Panc1 (cell line): ENCODE data around the gene CYSTM1. TPM values are rescaled to one million over a fixed set of nuclear protein-coding genes. Genes with fewer than 3 reads are reported as not detected.

ENCODE experiments used
- ATAC-seq: fragments of 200-7000 bp; cut with Tn5 transposase; 2 replicates; pipeline ENCODE4 v1.9.1; 2020; ENCODE audit warnings: mild to moderate bottlenecking, moderate library complexity
- BruUV-seq: library from RNA; stranded (reverse); fragments of 400-500 nt; replicated peaks from 2 replicates; lab custom pipeline; 2021; lab: Mats Ljungman, UMichigan
- CTCF ChIA-PET: fragments of 300-600 bp; sonication (Branson Sonifier 250); formaldehyde crosslinking; loops from one replicate; lab custom pipeline; 2022; ENCODE audit warnings: antibody characterized with exemption; lab: Charles Lee
- POLR2A ChIA-PET: fragments of 300-600 bp; sonication (Branson Sonifier 250); formaldehyde crosslinking; loops from one replicate; lab custom pipeline; 2022; ENCODE audit warnings: antibody characterized with exemption; lab: Charles Lee
- DNase-seq: peaks from one replicate; pipeline ENCODE4 v3.0.0-alpha.2; 2010; ENCODE audit warnings: low read depth, low spot score
- H3K27ac ChIP-seq: 2 replicates; pipeline ENCODE4 v1.5.1; 2011; ENCODE audit warnings: mild to moderate bottlenecking, low read length, inconsistent platforms
- H3K27me3 ChIP-seq: fragments of 200-500 bp; sonication (Bioruptor generic); 2 replicates; pipeline ENCODE4 v1.6.0; 2014; ENCODE audit warnings: low read length, inconsistent platforms; ENCODE audit not compliant: control insufficient read depth, insufficient read depth
- H3K36me3 ChIP-seq: fragments of 200-500 bp; sonication (Bioruptor generic); 2 replicates; pipeline ENCODE4 v1.5.1; 2014; ENCODE audit warnings: inconsistent platforms, mild to moderate bottlenecking, low read length, moderate library complexity; ENCODE audit not compliant: control insufficient read depth, insufficient read depth
- H3K4me1 ChIP-seq: 2 replicates; pipeline ENCODE4 v1.5.1; 2011; ENCODE audit warnings: inconsistent platforms, mild to moderate bottlenecking, low read length, moderate library complexity; ENCODE audit not compliant: control insufficient read depth, insufficient read depth
- H3K4me3 ChIP-seq, 2 experiments: 2 replicates each; pipeline ENCODE4 v1.5.1; 2011 to 2012; ENCODE audit warnings: low read depth in 2 of 2, low read length in 2 of 2, mild to moderate bottlenecking in 2 of 2, inconsistent platforms in 1 of 2, moderate library complexity in 1 of 2
- H3K9me3 ChIP-seq: fragments of 200-500 bp; sonication (Bioruptor generic); 2 replicates; pipeline ENCODE4 v1.5.1; 2014; ENCODE audit warnings: low read depth, mild to moderate bottlenecking, inconsistent platforms, low read length, moderate library complexity; ENCODE audit not compliant: control insufficient read depth, insufficient read depth
- POLR2AphosphoS5 ChIP-seq: IDR thresholded peaks from 2 replicates; pipeline ENCODE4 v1.6.1; 2012; ENCODE audit warnings: mild to moderate bottlenecking, low read depth, low read length, moderate library complexity
- SIN3A ChIP-seq: IDR thresholded peaks from 2 replicates; pipeline ENCODE4 v1.6.1; 2012; ENCODE audit warnings: low read depth, mild to moderate bottlenecking, low read length, moderate library complexity, borderline replicate concordance; ENCODE audit not compliant: insufficient read depth
- TCF7L2 ChIP-seq: IDR thresholded peaks from 2 replicates; pipeline ENCODE4 v1.6.1; 2011; ENCODE audit warnings: mild to moderate bottlenecking, low read depth, low read length, inconsistent platforms
- in situ Hi-C: cut with HindIII; loops from 2 replicates; pipeline ENCODE4 v1.10.0; 2016; ENCODE audit warnings: low sequenced_read_pairs, low pct_unique_long_range_greater_than_20kb
- intact Hi-C: fragments of 100-400 bp; cut with micrococcal nuclease; formaldehyde crosslinking; loops from one replicate; pipeline ENCODE4 v1.10.0; 2022; ENCODE audit not compliant: unreplicated experiment
- total RNA-seq: library from RNA; stranded (reverse); gene quantifications from one replicate; pipeline ENCODE4 v1.2.1, GENCODE V29; 2021; ENCODE audit not compliant: unreplicated experiment
- TF ChIP-seq, protein P1 (sequence below): fragments of 450-650 bp; IDR thresholded peaks from 2 replicates; pipeline ENCODE4 v1.5.1; 2017; ENCODE audit warnings: mild to moderate bottlenecking
- TF ChIP-seq, protein P2 (sequence below), 2 experiments: IDR thresholded peaks; 2 replicates each; pipeline ENCODE4 v1.6.1; 2011 to 2012; ENCODE audit warnings: low read depth in 2 of 2, control low read depth in 1 of 2, low read length in 1 of 2, mild to moderate bottlenecking in 1 of 2, moderate library complexity in 1 of 2; ENCODE audit not compliant: insufficient read depth in 1 of 2

CYSTM1 gene
- total RNA-seq, 1 experiment from 2014 or later, result 126 TPM

DNA sequence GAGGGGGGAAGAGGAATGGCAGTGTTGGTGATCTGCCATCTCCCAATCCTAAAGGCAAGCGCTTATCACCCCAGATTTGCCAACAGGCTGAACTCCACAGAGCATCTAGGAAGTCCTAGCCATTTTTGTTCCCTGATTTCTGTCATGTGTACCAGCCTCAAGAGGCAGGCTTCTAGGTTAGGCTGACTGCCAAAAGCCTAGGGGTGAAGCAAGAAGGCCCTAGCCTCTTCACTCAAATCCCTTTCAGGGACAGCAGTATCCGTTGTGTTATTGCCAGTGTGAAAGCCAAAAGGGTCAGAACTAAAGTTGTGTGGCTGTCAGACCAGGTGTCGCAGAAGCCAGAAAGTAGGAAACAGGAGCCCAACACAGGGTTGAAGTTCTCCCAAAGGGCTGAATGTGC, 34.6 kb upstream of the CYSTM1 start:
- no peak overlapping the region for H3K27ac ChIP-seq
- no TSS peak for BruUV-seq
- H3K9me3 ChIP-seq, result no peaks in the 10 kb centered on the region
- intact Hi-C loops, result no loop called here
- ChIA-PET POLR2A (no interaction called here), CTCF (no interaction called here)
- ATAC-seq (no peak), DNase-seq (no peak)
- no peak overlapping the region for H3K4me3 ChIP-seq
- H3K27me3 ChIP-seq, result no peaks in the 10 kb centered on the region
- H3K36me3 ChIP-seq, result no peaks in the 10 kb centered on the region
- TF ChIP-seq, protein P1, sequence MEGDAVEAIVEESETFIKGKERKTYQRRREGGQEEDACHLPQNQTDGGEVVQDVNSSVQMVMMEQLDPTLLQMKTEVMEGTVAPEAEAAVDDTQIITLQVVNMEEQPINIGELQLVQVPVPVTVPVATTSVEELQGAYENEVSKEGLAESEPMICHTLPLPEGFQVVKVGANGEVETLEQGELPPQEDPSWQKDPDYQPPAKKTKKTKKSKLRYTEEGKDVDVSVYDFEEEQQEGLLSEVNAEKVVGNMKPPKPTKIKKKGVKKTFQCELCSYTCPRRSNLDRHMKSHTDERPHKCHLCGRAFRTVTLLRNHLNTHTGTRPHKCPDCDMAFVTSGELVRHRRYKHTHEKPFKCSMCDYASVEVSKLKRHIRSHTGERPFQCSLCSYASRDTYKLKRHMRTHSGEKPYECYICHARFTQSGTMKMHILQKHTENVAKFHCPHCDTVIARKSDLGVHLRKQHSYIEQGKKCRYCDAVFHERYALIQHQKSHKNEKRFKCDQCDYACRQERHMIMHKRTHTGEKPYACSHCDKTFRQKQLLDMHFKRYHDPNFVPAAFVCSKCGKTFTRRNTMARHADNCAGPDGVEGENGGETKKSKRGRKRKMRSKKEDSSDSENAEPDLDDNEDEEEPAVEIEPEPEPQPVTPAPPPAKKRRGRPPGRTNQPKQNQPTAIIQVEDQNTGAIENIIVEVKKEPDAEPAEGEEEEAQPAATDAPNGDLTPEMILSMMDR, result no peak
- no peak for TF ChIP-seq SIN3A
- TF ChIP-seq, protein P2, sequence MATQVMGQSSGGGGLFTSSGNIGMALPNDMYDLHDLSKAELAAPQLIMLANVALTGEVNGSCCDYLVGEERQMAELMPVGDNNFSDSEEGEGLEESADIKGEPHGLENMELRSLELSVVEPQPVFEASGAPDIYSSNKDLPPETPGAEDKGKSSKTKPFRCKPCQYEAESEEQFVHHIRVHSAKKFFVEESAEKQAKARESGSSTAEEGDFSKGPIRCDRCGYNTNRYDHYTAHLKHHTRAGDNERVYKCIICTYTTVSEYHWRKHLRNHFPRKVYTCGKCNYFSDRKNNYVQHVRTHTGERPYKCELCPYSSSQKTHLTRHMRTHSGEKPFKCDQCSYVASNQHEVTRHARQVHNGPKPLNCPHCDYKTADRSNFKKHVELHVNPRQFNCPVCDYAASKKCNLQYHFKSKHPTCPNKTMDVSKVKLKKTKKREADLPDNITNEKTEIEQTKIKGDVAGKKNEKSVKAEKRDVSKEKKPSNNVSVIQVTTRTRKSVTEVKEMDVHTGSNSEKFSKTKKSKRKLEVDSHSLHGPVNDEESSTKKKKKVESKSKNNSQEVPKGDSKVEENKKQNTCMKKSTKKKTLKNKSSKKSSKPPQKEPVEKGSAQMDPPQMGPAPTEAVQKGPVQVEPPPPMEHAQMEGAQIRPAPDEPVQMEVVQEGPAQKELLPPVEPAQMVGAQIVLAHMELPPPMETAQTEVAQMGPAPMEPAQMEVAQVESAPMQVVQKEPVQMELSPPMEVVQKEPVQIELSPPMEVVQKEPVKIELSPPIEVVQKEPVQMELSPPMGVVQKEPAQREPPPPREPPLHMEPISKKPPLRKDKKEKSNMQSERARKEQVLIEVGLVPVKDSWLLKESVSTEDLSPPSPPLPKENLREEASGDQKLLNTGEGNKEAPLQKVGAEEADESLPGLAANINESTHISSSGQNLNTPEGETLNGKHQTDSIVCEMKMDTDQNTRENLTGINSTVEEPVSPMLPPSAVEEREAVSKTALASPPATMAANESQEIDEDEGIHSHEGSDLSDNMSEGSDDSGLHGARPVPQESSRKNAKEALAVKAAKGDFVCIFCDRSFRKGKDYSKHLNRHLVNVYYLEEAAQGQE (IDR thresholded peaks at IDR 0.05; ENCODE audit: insufficient read depth in 1 of 2, low read depth in 2 of 2, low read length in 1 of 2), result no peak
- TF ChIP-seq TCF7L2, result no peak
- TF ChIP-seq POLR2AphosphoS5, result no peak
- peaks cover 4% of the 10 kb centered on the region; the same call in 1 of the 2 replicates for H3K4me1 ChIP-seq
- in situ Hi-C loops, result no loop called here

DNA sequence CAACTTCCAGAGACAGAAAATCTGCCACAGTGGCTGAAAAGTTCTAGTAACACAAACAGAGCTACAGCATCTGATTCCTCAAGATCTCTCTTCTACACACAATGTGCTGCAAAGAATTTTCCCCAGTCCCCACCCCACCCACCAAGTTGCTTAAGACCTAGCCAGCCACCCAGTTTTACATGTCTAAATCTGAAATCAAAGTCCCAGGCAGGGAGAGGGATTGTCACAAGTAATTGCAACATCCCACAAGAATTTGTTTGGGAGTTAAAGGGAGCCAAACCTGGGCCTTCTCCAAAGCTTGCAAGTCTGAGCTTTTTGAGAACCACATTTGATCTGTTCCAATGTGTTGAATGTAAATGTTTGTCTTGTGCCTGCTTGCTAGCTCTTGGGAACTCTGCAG, 33.7 kb upstream of the CYSTM1 start:
- BruUV-seq, result no TSS peak
- no peak overlapping the region for H3K27ac ChIP-seq
- no peaks in the 10 kb centered on the region for H3K27me3 ChIP-seq
- H3K36me3 ChIP-seq, result no peaks in the 10 kb centered on the region
- no peak overlapping the region for H3K4me3 ChIP-seq
- in situ Hi-C loops, result no loop called here
- ChIA-PET CTCF (no interaction called here), POLR2A (no interaction called here)
- no peak for ATAC-seq
- intact Hi-C loops, result no loop called here
- no peak for DNase-seq
- no peaks in the 10 kb centered on the region for H3K9me3 ChIP-seq
- TF ChIP-seq POLR2AphosphoS5, result no peak
- no peak for TF ChIP-seq TCF7L2
- TF ChIP-seq, protein P1, result no peak
- TF ChIP-seq, protein P2 (IDR thresholded peaks at IDR 0.05; ENCODE audit: insufficient read depth in 1 of 2, low read depth in 2 of 2, low read length in 1 of 2), result no peak
- no peak for TF ChIP-seq SIN3A
- H3K4me1 ChIP-seq, result peaks cover 5% of the 10 kb centered on the region; the same call in 1 of the 2 replicates
